Keratinocyte (primary cell): ENCODE measurements around the gene NRXN2. TPM values are rescaled to one million over a fixed set of nuclear protein-coding genes. Genes with fewer than 3 reads are reported as not detected.

Experiments
- DNase-seq: peaks from one replicate; pipeline ENCODE4 v3.0.0-alpha.2; 2011; ENCODE audit warnings: low read depth, missing footprints, low spot score
- FAIRE-seq: peaks from 2 replicates; lab custom pipeline; 2011; peaks lifted over from hg19 to GRCh38; lab: Jason Lieb, UNC
- H2AFZ ChIP-seq: 2 replicates; pipeline ENCODE4 v1.6.0; 2012; ENCODE audit warnings: low read length, control low read depth, inconsistent platforms; ENCODE audit not compliant: control insufficient read depth
- H3K27ac ChIP-seq: 2 replicates; pipeline ENCODE4 v1.5.1; 2011; ENCODE audit warnings: low read length; ENCODE audit not compliant: control insufficient read depth, insufficient read depth
- H3K27me3 ChIP-seq: 3 replicates; pipeline ENCODE4 v1.6.0; 2011; ENCODE audit warnings: low read length; ENCODE audit not compliant: control insufficient read depth, insufficient read depth; ENCODE audit errors: extremely low read depth
- H3K36me3 ChIP-seq, 2 experiments: 2 replicates in 1 of 2; 3 replicates in 1 of 2; pipeline ENCODE4 v1.5.1; 2011; ENCODE audit warnings: low read length in 2 of 2, mild to moderate bottlenecking in 1 of 2; ENCODE audit not compliant: control insufficient read depth in 2 of 2, insufficient read depth in 2 of 2; ENCODE audit errors: extremely low read depth in 1 of 2
- H3K4me1 ChIP-seq: 3 replicates; pipeline ENCODE4 v1.5.1; 2011; ENCODE audit warnings: low read length; ENCODE audit not compliant: control insufficient read depth, insufficient read depth; ENCODE audit errors: extremely low read depth
- H3K4me2 ChIP-seq: 3 replicates; pipeline ENCODE4 v1.6.0; 2011; ENCODE audit warnings: low read depth, low read length; ENCODE audit not compliant: control insufficient read depth, insufficient read depth; ENCODE audit errors: extremely low read depth
- H3K4me3 ChIP-seq, 3 experiments: fragments of 200-600 bp in 1 of 3; sonication (generic) in 1 of 3; 2 replicates in 2 of 3; 3 replicates in 1 of 3; pipeline ENCODE4 v1.5.1; 2011 to 2016; ENCODE audit warnings: low read length in 3 of 3, mild to moderate bottlenecking in 3 of 3, control low read depth in 2 of 3, inconsistent platforms in 1 of 3, low read depth in 1 of 3, mixed read lengths in 1 of 3, mixed run types in 1 of 3, moderate library complexity in 1 of 3; ENCODE audit not compliant: control insufficient read depth in 2 of 3, insufficient read depth in 2 of 3; ENCODE audit errors: extremely low read depth in 1 of 3
- H3K79me2 ChIP-seq: 2 replicates; pipeline ENCODE4 v1.6.0; 2012; ENCODE audit warnings: low read length; ENCODE audit not compliant: control insufficient read depth, insufficient read depth
- H3K9ac ChIP-seq: 3 replicates; pipeline ENCODE4 v1.6.0; 2011; ENCODE audit warnings: low read length; ENCODE audit not compliant: control insufficient read depth, insufficient read depth; ENCODE audit errors: extremely low read depth
- H3K9me1 ChIP-seq: 3 replicates; pipeline ENCODE4 v1.6.0; 2011; ENCODE audit warnings: low read length; ENCODE audit not compliant: control insufficient read depth, insufficient read depth; ENCODE audit errors: extremely low read depth
- H3K9me3 ChIP-seq: 2 replicates; pipeline ENCODE4 v1.5.1; 2012; ENCODE audit warnings: low read depth, low read length; ENCODE audit not compliant: control insufficient read depth
- H4K20me1 ChIP-seq: 3 replicates; pipeline ENCODE4 v1.6.0; 2011; ENCODE audit warnings: low read length; ENCODE audit not compliant: control insufficient read depth, insufficient read depth; ENCODE audit errors: extremely low read depth
- EZH2 ChIP-seq: IDR thresholded peaks from one replicate; pipeline ENCODE4 v1.6.1; 2012; ENCODE audit warnings: inconsistent platforms, mild to moderate bottlenecking, low read length, moderate library complexity
- dilution Hi-C: fragments of 300-500 bp; cut with MboI; formaldehyde crosslinking; loops from one replicate; pipeline ENCODE4 v1.7.0; 2020; ENCODE audit warnings: low sequenced_read_pairs; ENCODE audit not compliant: extremely low pct_ligation_motif_present
- polyA plus RNA-seq, 5 experiments: library from polyadenylated mRNA; depleted of rRNA in 3 of 5; stranded (reverse) in 3 of 5; stranded (forward) in 1 of 5; unstranded in 1 of 5; fragments of >200 nt; gene quantifications; 1 replicate in 1 of 5; 2 replicates in 3 of 5; 3 replicates in 1 of 5; pipeline versions ENCODE4 v1.2.1 to v1.2.3, GENCODE V29; 2011 to 2012; ENCODE audit warnings: missing spikeins in 2 of 5, low read depth in 1 of 5, low replicate concordance in 1 of 5
- TF ChIP-seq, protein P1 (sequence below), 3 experiments: IDR thresholded peaks in 1 of 3; conservative IDR thresholded peaks in 1 of 3; optimal IDR thresholded peaks in 1 of 3; 2 replicates in 2 of 3; 3 replicates in 1 of 3; pipeline versions ENCODE3 to v1.5.1; 2011; ENCODE audit warnings: low read length in 3 of 3, mild to moderate bottlenecking in 3 of 3, moderate library complexity in 2 of 3, control low read depth in 1 of 3, inconsistent platforms in 1 of 3; ENCODE audit not compliant: insufficient read depth in 2 of 3; ENCODE audit errors: extremely low read depth in 1 of 3

The NRXN2 gene
- polyA plus RNA-seq, 1 donor (not counting 4 experiments of a cell fraction or from before 2014, with no cell fraction given), result not detected

DNA sequence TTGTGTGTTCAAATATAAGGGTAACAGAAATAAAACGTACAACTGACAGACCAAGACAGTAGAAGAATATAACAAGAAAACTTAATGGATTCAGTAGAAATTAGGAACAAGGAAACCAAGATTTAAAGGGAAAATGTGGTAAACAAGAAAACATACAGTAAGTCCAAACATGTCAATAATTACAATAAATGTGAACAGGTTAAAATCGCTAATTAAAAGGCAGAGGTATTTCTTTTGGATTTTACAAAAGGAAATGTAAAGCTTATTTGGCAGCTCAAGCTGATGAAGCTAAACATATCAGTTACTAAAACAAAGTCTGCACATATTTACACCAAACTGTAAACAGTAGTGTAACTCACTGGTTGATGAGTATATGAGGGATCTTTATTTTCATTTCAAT, 134.3 kb downstream of the NRXN2 start:
- FAIRE-seq (no peak), DNase-seq (no peak)
- TF ChIP-seq EZH2, result no peak
- TF ChIP-seq, protein P1, sequence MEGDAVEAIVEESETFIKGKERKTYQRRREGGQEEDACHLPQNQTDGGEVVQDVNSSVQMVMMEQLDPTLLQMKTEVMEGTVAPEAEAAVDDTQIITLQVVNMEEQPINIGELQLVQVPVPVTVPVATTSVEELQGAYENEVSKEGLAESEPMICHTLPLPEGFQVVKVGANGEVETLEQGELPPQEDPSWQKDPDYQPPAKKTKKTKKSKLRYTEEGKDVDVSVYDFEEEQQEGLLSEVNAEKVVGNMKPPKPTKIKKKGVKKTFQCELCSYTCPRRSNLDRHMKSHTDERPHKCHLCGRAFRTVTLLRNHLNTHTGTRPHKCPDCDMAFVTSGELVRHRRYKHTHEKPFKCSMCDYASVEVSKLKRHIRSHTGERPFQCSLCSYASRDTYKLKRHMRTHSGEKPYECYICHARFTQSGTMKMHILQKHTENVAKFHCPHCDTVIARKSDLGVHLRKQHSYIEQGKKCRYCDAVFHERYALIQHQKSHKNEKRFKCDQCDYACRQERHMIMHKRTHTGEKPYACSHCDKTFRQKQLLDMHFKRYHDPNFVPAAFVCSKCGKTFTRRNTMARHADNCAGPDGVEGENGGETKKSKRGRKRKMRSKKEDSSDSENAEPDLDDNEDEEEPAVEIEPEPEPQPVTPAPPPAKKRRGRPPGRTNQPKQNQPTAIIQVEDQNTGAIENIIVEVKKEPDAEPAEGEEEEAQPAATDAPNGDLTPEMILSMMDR (optimal IDR thresholded peaks at IDR 0.05 in 1 of 3, IDR thresholded peaks at IDR 0.05 in 1 of 3, conservative IDR thresholded peaks at IDR 0.05 in 1 of 3; ENCODE audit: extremely low read depth in 1 of 3, insufficient read depth in 2 of 3, low read length in 3 of 3), result no peak
- H3K4me1 ChIP-seq, result no peaks in the 10 kb centered on the region
- dilution Hi-C loops, result no loop called here
- no peaks in the 10 kb centered on the region for H3K9me1 ChIP-seq
- H2AFZ ChIP-seq, result no peak overlapping the region
- no peak overlapping the region for H3K4me3 ChIP-seq
- no peaks in the 10 kb centered on the region for H3K27me3 ChIP-seq
- H3K9me3 ChIP-seq, result no peaks in the 10 kb centered on the region
- H3K36me3 ChIP-seq, result no peaks in the 10 kb centered on the region
- H4K20me1 ChIP-seq, result no peaks in the 10 kb centered on the region
- no peak overlapping the region for H3K27ac ChIP-seq
- H3K9ac ChIP-seq, result no peak overlapping the region
- H3K79me2 ChIP-seq, result no peaks in the 10 kb centered on the region
- no peak overlapping the region for H3K4me2 ChIP-seq

DNA sequence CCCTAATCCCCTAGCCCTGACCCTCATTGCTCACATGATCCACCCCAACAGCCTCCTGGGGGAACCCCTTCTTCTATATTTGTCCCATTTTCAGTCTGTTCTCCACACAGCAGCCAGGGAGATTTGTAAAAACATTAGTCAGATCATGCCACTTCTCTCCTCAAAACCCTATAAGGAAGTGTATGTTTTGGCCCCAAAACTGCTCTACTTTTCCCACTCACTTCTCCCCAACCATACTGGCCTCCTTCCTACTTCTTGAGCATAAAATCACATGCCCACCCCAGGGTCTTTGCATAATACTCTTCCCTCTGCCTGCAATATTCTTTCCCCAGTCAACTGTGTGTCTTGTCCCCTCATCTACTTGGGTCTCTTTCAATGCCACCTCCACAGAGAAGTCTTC, 136.6 kb downstream of the NRXN2 start:
- dilution Hi-C loops, result no loop called here
- H3K27ac ChIP-seq, result no peak overlapping the region
- DNase-seq, result no peak

More for the DNA sequence above, 136.6 kb downstream of the NRXN2 start:
- no peak for TF ChIP-seq EZH2
- TF ChIP-seq, protein P1 (optimal IDR thresholded peaks at IDR 0.05 in 1 of 3, IDR thresholded peaks at IDR 0.05 in 1 of 3, conservative IDR thresholded peaks at IDR 0.05 in 1 of 3; ENCODE audit: extremely low read depth in 1 of 3, insufficient read depth in 2 of 3, low read length in 3 of 3), result no peak
- H3K4me2 ChIP-seq, result no peak overlapping the region
- H2AFZ ChIP-seq, result no peak overlapping the region
- H3K27me3 ChIP-seq, result no peaks in the 10 kb centered on the region
- no peaks in the 10 kb centered on the region for H3K79me2 ChIP-seq
- no peaks in the 10 kb centered on the region for H3K36me3 ChIP-seq
- no peaks in the 10 kb centered on the region for H3K9me1 ChIP-seq
- H3K4me3 ChIP-seq, result no peak overlapping the region
- no peaks in the 10 kb centered on the region for H3K4me1 ChIP-seq
- no peaks in the 10 kb centered on the region for H4K20me1 ChIP-seq
- H3K9me3 ChIP-seq, result peaks cover 2% of the 10 kb centered on the region
- no peak overlapping the region for H3K9ac ChIP-seq
- no peak for FAIRE-seq
